Measurements from ENCODE around the gene PHLDB3.

- TF ChIP-seq SMC3 (IDR thresholded peaks at IDR 0.05) = no peak
- TF ChIP-seq EP300 (IDR thresholded peaks at IDR 0.05) = no peak
- TF ChIP-seq POLR2A (IDR thresholded peaks at IDR 0.05; ENCODE audit: low read length) = no peak
- no peak for TF ChIP-seq CTCF (IDR thresholded peaks at IDR 0.05)
- no peak for TF ChIP-seq MAX (IDR thresholded peaks at IDR 0.05)
- TF ChIP-seq REST (IDR thresholded peaks at IDR 0.05) = no peak
- no peak for TF ChIP-seq RARB (CRISPR knock-in tag; IDR thresholded peaks at IDR 0.05)
- TF ChIP-seq JUN (IDR thresholded peaks at IDR 0.05) = no peak
Measured at GRCh38 chr19:43505186-43505456, 575 bp upstream of the PHLDB3 start.
